WTC11 (cell line): ENCODE measurements around the gene YPEL1. TPM values are rescaled to one million over a fixed set of nuclear protein-coding genes. Genes with fewer than 3 reads are reported as not detected.

Experiments
- ATAC-seq: fragments of 200-7000 bp; cut with Tn5 transposase; 2 replicates; pipeline ENCODE4 v1.10.0; 2021; ENCODE audit warnings: mild to moderate bottlenecking, moderate library complexity
- CTCF ChIA-PET: fragments of 300-600 bp; sonication (Branson Sonifier 250); formaldehyde crosslinking; loops from one replicate; lab custom pipeline; 2021; ENCODE audit warnings: antibody characterized with exemption; lab: Charles Lee
- POLR2A ChIA-PET: fragments of 350-600 bp; sonication (Branson Sonifier 250); formaldehyde crosslinking; loops from one replicate; lab custom pipeline; 2021; ENCODE audit warnings: antibody characterized with exemption; lab: Charles Lee
- DNase-seq: peaks from one replicate; pipeline ENCODE4 v3.0.0; 2021; ENCODE audit warnings: low spot score
- H3K27ac Mint-ChIP-seq: 2 replicates; pipeline ENCODE4 v1.8.0; 2021; ENCODE audit warnings: mixed read lengths
- H3K27me3 Mint-ChIP-seq: 2 replicates; pipeline ENCODE4 v1.8.0; 2021; ENCODE audit warnings: low read depth, mild to moderate bottlenecking, moderate library complexity, mixed read lengths
- H3K36me3 Mint-ChIP-seq: 2 replicates; pipeline ENCODE4 v1.8.0; 2021; ENCODE audit warnings: mixed read lengths
- H3K4me1 Mint-ChIP-seq: 2 replicates; pipeline ENCODE4 v1.8.0; 2022; ENCODE audit warnings: mixed read lengths
- H3K4me3 Mint-ChIP-seq: 2 replicates; pipeline ENCODE4 v1.8.0; 2021; ENCODE audit warnings: mild to moderate bottlenecking, moderate library complexity, mixed read lengths
- H3K9me3 Mint-ChIP-seq: 2 replicates; pipeline ENCODE4 v1.8.0; 2021; ENCODE audit warnings: mixed read lengths
- AFF4 ChIP-seq: sonication (generic); formaldehyde crosslinking; IDR thresholded peaks from 2 replicates; pipeline ENCODE4 v1.8.1; 2023; ENCODE audit warnings: mild to moderate bottlenecking, missing genetic modification reagents, borderline replicate concordance
- CREM ChIP-seq: sonication (generic); formaldehyde crosslinking; IDR thresholded peaks from 2 replicates; pipeline ENCODE4 v1.8.1; 2022; ENCODE audit warnings: mild to moderate bottlenecking, missing genetic modification reagents, moderate library complexity
- E2F5 ChIP-seq: sonication (generic); formaldehyde crosslinking; IDR thresholded peaks from 2 replicates; pipeline ENCODE4 v1.8.1; 2022; ENCODE audit warnings: mild to moderate bottlenecking, moderate library complexity, missing genetic modification reagents
- ELF4 ChIP-seq: sonication (generic); formaldehyde crosslinking; IDR thresholded peaks from 2 replicates; pipeline ENCODE4 v1.8.1; 2022; ENCODE audit warnings: low read depth, mild to moderate bottlenecking, moderate library complexity, missing genetic modification reagents
- FOXK1 ChIP-seq: sonication (generic); formaldehyde crosslinking; IDR thresholded peaks from 2 replicates; pipeline ENCODE4 v1.8.0; 2022; ENCODE audit warnings: mild to moderate bottlenecking, moderate library complexity, missing genetic modification reagents
- GRHL2 ChIP-seq: fragments of 250-450 bp; sonication (Bioruptor Pico); IDR thresholded peaks from 2 replicates; pipeline ENCODE4 v1.8.0; 2022; ENCODE audit warnings: mild to moderate bottlenecking, moderate library complexity; ENCODE audit not compliant: insufficient replicate concordance, severe bottlenecking
- MLX ChIP-seq: sonication (generic); formaldehyde crosslinking; IDR thresholded peaks from 2 replicates; pipeline ENCODE4 v1.8.1; 2023; ENCODE audit warnings: mild to moderate bottlenecking, missing genetic modification reagents, moderate library complexity
- MXD4 ChIP-seq: fragments of 250-450 bp; sonication (Bioruptor Pico); IDR thresholded peaks from 2 replicates; pipeline ENCODE4 v1.8.0; 2021; ENCODE audit warnings: mild to moderate bottlenecking, moderate library complexity, borderline replicate concordance
- NR3C1 ChIP-seq: sonication (generic); formaldehyde crosslinking; conservative IDR thresholded peaks from 2 replicates; pipeline ENCODE4 v1.8.1; 2023; ENCODE audit warnings: low read depth, mild to moderate bottlenecking, missing genetic modification reagents
- PRDM15 ChIP-seq: sonication (generic); formaldehyde crosslinking; IDR thresholded peaks from 2 replicates; pipeline ENCODE4 v1.8.0; 2022; ENCODE audit warnings: missing genetic modification reagents
- ZMAT4 ChIP-seq: fragments of 250-450 bp; sonication (Bioruptor Pico); IDR thresholded peaks from 2 replicates; pipeline ENCODE4 v1.9.0; 2021; ENCODE audit warnings: mild to moderate bottlenecking
- ZNF317 ChIP-seq: sonication (generic); formaldehyde crosslinking; IDR thresholded peaks from 2 replicates; pipeline ENCODE4 v1.8.1; 2023; ENCODE audit warnings: low read depth, mild to moderate bottlenecking, moderate library complexity, missing genetic modification reagents, borderline replicate concordance
- ZNF425 ChIP-seq: fragments of 250-450 bp; sonication (Bioruptor Pico); conservative IDR thresholded peaks from 2 replicates; pipeline ENCODE4 v1.9.0; 2021; ENCODE audit warnings: mild to moderate bottlenecking
- total RNA-seq: library from RNA; stranded (reverse); gene quantifications from 3 replicates; pipeline ENCODE4 v1.2.3, GENCODE V29; 2021

YPEL1 gene
- total RNA-seq, 1 experiment from 2014 or later: 7.7 TPM

GRCh38 chr22:21741059-21741458, 5.5 kb upstream of the YPEL1 start:
- no peak overlapping the region for H3K27ac Mint-ChIP-seq
- H3K4me3 Mint-ChIP-seq: no peak overlapping the region
- CTCF ChIA-PET: no interaction called here

More at GRCh38 chr22:21741059-21741458, 5.5 kb upstream of the YPEL1 start:
- POLR2A ChIA-PET: no interaction called here
- DNase-seq (no peak), ATAC-seq (no peak)
- TF ChIP-seq ZMAT4 (CRISPR knock-in tag): no peak
- no peak for TF ChIP-seq PRDM15
- no peak for TF ChIP-seq CREM (CRISPR knock-in tag)
- TF ChIP-seq ZNF425: no peak
- no peak for TF ChIP-seq FOXK1 (CRISPR knock-in tag)
- TF ChIP-seq MXD4: no peak
- TF ChIP-seq E2F5 (CRISPR knock-in tag): no peak
- no peak for TF ChIP-seq GRHL2 (CRISPR knock-in tag)
- TF ChIP-seq ZNF317 (CRISPR knock-in tag): no peak
- TF ChIP-seq ELF4 (CRISPR knock-in tag): no peak
- TF ChIP-seq MLX (CRISPR knock-in tag): no peak
- no peak for TF ChIP-seq NR3C1 (CRISPR knock-in tag)
- no peak for TF ChIP-seq AFF4 (CRISPR knock-in tag)
- Mint-ChIP-seq H3K4me1 (peaks cover 11% of the 10 kb centered on the region), H3K9me3 (no peaks in the 10 kb centered on the region), H3K27me3 (peaks cover 29% of the 10 kb centered on the region), H3K36me3 (no peaks in the 10 kb centered on the region)
